Glomerular visceral epithelial cell (primary cell): ENCODE results near the gene PGAP3.

Experiments
- DNase-seq: peaks from one replicate; pipeline ENCODE4 v3.0.0-alpha.2; 2016; ENCODE audit errors: extremely low spot score

The PGAP3 gene

GRCh38 chr17:39697961-39698360 lies 10.1 kb upstream of the PGAP3 start:
- no peak for DNase-seq

DNA sequence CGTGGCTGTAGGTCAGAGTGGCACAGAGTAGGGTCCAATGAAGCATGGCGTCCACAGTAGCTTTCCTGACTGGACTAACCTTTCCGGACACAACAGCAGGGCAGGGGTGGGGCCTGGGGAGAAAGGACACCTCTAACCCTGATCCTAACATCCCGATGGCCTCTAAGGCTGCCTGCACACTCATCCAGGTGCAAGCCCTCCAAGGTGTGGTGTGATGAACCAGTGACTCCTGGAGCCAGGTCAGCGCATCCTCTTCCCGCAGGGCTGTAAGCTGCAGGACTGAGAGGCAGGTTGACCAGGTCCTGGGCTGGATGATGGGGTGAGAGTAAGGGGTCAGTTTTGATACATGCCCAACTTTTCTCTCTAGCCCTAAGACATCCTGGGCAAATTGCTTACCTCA lies 8.9 kb upstream of the PGAP3 start:
- no peak for DNase-seq

- peak; percentile 37 for DNase-seq
These were observed 7.2 kb upstream of the PGAP3 start for GRCh38 chr17:39695089-39695474.

- DNase-seq: no peak
These were observed 6.7 kb upstream of the PGAP3 start for GRCh38 chr17:39694593-39694992.

GRCh38 chr17:39688945-39689344 lies 1.1 kb upstream of the PGAP3 start:
- DNase-seq: no peak

DNA sequence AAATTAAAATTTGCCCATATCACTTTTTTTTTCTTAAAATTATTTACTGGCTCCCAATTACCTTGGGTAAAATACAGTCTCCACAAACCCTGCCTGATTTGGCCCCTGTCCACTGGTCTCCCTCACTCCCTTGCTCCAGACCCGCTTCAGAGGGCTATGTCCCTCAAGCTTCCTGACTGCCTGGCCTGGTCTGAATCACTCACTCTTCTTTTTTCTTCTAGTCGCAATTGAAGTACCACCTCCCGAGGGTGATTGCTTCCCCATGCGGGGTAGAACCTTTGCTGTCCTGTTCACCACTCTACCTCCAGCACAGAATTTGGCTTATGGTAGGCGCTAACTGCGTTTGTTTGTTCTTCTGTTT lies 598 bp upstream of the PGAP3 start:
- no peak for DNase-seq

GRCh38 chr17:39687101-39687545 lies 734 bp downstream of the PGAP3 start:
- DNase-seq: no peak

DNA sequence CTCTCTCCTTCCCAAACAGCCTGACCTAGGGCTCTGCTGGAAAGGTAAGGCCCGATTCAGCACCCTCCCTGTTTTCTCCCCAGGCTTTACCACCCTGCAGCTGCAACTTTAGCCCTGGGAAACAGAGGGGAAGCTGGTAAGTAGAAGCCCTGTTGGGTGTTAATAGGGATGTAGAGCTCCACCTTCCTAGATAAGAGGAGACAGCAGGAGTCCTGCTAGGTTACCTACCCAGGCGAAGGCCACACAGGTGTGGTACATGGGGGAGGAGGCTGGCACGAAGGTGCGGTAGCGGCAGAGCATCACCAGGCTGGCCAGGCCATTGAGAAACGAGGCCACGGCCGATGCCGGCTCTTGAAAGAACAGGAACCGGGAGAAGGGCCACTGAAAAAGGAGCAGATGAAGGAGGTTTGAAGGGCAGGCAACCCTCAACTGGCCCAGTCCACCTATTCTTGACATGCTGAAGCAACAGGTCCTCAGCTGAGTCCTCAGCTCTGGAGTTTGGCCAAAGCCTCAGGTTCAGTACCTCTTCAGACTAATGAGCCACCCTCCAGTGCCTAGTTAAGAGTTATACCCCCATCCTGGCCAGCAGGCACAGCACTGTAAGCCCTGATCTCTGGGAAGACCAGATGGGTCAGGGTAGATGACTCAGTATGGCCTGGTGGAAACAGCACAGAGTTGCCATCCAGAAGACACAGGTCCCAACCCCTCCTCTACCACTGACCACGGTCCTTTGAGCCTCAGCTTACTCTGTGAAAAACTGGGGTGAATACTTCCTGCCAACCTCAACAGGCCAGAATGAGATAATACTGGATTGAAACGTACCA lies 3.3 kb downstream of the PGAP3 start:
- no peak for DNase-seq

DNA sequence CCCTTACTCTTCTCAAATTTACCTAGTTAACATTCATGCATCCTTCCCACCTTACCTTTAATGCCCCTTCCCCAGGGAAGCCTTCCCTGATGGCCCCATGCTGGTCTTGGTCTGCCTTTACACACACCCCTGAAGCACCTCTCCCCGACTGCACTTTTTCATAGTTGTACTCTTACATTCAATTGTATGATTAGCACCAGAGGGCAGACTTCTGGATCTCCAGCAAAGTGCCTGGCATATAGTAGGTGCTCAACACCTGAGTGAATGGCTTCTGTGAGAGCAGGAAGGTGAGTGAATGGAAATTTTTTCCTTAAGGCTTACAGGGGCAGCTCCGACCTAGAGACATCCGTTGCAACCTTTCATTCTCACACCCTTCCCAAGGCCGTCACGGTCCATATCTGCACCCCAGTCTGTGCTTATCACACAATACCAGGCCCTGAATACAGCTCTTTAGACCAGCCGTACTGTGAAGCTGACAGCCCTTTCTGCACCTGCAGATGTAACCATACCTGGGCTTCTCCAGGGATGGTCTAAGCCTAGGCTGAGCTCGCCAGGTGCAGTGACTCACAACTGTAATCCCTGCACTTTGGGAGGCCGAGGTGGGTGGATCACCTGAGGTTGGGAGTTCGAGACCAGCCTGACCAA lies 4.4 kb downstream of the PGAP3 start:
- DNase-seq: no peak

DNA sequence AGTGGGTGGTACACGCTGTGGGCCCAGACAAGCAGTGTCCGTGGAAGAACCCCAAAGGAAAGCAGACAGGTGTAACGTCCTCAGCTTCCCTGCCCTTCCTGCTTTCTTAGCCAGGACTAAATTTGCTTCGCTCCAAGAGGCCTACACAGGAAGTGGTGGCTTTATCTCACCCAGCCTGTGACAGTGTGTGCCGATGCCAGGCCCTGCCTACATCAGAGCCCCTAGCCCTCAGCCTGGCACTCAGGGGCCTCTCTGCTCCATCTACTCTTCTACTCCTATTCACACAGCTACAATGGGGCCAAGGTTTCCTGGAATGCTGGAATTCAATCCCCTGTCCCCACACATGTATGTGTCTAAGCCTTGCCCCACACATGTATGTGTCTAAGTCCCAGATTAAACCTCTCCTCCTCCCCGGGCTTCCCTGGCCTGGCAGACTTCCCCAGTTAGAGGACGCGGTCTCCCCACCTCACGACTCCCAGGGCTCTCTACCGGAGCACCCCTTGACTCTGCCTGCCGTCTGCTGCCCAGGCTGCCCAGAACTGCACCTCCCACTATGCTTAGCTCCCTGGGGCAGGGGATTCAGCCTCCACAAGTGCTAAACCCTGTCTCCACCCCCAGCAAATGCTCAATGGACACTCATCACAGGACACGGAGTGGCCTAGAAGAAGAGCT lies 8.2 kb downstream of the PGAP3 start:
- DNase-seq: no peak

DNA sequence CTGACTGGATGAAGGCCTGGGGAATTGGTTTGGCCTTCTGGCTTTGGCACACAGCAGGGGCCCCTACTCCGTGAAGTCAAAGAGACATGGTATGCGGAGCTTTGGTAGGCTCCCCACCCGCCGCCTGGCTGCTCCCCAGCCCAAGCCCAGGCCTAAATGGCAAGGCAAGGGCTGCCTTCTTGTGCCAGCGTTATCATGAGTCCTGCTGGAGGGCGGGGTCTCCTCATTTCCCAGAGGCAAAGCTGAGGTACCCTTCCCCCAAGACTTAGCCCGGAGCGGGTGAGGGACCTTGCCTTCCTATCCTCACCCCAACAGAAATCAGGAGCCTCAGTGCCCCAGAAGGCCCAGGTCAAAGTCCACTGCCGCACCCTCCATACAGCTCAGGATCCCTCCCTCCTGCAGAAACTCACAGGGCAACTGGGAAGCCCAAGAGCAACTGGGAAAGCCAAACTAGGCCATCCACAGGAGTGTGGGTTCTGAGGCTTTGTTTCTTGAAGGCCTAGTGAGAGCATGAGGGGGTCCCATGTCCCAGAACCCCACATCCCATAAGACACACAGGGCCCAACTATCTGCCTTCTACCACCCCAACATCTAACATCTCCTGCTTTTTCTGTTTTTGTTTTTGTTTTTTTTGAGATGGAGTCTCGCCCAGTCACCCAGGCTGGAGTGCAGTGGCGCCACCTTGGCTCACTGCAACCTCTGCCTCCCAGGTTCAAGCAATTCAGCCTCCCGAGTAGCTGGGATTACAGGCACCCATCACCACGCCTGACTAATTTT lies 9.3 kb downstream of the PGAP3 start:
- no peak for DNase-seq

DNA sequence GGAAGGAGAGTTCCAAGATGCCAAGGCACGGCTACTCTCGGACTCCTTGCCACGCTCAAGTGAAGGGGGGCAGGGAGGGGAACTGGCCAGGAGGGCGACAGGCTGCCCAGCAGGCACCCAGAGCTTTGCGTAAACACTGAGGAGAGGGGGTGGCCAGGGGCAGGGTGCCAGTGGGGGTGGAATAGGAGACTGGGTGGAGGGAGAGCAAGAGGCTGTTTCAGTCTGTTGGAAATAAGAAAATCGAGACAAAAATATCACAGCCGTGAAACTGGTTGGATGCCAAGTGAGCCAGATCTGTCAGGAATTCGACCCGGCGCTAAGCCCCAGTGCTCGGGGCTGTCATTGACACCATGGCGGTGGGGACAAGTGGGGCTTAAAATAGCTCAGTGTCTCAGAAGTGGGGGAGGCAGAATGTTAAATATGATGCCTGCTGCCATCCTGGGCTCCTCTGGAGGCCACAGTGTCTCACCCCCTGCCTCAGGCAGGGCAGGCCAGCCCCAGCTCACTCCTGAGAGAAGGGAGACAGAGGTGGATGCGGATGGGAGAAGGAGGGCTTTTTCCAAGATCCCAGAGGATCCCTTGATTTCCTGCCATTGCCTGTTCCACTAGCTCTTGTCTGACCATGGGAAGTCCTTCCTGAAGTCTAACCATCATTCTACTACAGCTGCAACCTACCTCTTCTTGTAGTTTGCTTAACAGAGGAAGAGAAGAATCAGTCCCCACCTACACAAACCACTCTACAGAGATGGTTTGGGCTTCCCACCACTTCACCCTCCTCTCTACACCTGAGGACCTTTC lies 10.1 kb downstream of the PGAP3 start:
- DNase-seq: no peak

DNA sequence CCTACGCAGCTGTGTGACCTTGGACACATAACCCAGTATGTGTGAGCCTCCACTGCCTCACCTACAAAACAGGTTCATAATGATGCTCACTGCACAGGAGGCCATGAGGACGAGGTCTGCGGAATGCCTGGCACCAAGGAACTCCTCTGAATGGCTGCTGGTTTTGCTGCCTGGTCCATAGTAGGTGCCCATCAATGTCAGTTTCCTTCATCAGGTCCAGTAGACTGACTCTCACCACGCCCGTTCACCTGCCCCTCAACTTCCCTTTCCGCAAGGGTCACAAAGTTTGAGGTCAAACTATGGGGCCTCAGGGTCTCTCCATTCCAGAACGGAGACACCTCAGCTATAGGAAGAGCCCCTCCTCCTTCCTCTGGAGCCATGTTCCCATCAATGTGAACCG lies 10.8 kb downstream of the PGAP3 start:
- no peak for DNase-seq

GRCh38 chr17:39676198-39676819 lies 11.5 kb downstream of the PGAP3 start:
- DNase-seq: peak; percentile 39

- no peak for DNase-seq
These were observed 12.3 kb downstream of the PGAP3 start for GRCh38 chr17:39675390-39676082.

DNA sequence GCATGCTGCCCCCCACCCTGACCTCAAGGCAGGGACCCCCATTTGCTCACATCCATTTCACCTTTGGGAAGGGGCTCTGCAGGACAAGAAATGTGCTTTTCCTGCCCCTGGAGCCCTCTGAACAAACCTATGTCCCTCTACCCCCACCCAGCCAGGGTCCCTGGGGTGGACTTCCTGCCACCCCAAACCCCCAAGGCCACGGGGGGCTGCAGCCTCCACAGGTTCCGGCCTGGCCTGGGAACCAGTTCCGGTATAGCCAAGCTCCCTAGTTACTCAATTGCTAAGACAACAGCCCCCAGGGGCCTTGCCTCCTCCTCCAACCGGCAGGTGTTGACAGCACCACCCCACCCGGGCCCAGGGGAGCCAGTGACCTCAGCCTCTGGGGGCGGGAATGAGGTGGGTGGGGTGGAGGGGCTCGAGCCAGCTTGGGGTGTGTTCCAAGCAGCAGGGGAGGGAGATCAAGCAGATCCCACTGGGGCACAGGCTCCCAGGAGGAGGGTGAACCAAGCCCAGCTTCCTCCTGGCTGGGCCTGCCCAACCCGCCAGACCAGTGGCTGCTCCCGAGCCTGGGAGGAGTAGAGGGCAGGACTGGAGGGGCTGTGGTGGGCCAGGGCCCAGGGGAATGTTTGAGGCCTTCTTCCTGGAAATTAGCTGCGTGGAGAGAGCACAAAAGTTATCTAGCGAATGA lies 13.0 kb downstream of the PGAP3 start:
- no peak for DNase-seq

DNA sequence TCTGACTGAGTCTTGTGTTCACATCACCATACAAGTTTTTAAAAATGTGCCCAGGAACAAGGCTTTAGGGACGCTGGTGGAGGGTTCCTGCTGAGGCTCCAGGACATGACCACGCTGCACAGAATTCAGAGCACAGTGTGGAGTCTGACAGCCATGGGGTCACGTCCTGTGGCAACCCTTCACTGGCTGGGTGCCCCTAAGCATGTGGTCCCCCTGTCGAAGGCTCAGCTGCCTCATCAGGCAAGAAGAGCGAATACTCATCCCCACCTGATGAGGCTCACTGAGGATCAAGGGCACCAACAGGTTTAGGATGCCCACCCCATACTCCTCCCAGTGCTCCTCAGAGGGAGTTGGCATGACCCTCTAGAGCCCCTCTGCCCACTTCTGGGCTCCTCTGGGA lies 13.7 kb downstream of the PGAP3 start:
- DNase-seq: no peak

- no peak for DNase-seq
These were observed 14.3 kb downstream of the PGAP3 start for GRCh38 chr17:39673335-39674081.
